ENCODE results near the gene SEC61A2. TPM values are rescaled to one million over a fixed set of nuclear protein-coding genes. Genes with fewer than 3 reads are reported as not detected.
"Not testable (repeated sequence)": the region's sequence is repeated elsewhere in the genome, so short reads cannot be mapped to it uniquely, and the experiment has no call there.

SEC61A2 gene
- polyA plus RNA-seq, 1 experiment = 15.6 TPM

DNA sequence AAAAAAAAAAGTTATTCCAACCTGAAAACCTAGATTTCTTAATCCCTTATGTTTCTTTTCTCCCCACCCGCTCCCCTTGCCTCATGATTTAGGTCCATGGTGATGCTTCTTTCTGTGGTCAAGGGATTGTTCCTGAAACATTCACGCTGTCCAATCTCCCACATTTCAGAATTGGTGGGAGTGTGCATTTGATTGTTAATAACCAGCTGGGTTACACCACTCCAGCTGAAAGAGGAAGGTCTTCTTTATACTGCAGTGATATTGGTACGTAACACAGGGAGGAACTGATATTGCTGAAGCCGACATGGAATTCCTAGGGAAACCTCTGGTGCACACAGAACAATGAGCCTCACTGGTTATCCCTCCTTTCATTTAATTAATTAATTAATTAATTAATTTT, 38.1 kb upstream of the SEC61A2 start:
- TF ChIP-seq, protein P1, sequence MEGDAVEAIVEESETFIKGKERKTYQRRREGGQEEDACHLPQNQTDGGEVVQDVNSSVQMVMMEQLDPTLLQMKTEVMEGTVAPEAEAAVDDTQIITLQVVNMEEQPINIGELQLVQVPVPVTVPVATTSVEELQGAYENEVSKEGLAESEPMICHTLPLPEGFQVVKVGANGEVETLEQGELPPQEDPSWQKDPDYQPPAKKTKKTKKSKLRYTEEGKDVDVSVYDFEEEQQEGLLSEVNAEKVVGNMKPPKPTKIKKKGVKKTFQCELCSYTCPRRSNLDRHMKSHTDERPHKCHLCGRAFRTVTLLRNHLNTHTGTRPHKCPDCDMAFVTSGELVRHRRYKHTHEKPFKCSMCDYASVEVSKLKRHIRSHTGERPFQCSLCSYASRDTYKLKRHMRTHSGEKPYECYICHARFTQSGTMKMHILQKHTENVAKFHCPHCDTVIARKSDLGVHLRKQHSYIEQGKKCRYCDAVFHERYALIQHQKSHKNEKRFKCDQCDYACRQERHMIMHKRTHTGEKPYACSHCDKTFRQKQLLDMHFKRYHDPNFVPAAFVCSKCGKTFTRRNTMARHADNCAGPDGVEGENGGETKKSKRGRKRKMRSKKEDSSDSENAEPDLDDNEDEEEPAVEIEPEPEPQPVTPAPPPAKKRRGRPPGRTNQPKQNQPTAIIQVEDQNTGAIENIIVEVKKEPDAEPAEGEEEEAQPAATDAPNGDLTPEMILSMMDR (IDR thresholded peaks at IDR 0.05; ENCODE audit: low read depth, low read length) = no peak
- DNase-seq (ENCODE audit: low read depth, low spot score) = no peak
- Histone ChIP-seq H3K9me3 (ENCODE audit: control insufficient read depth, insufficient read depth, low read length) (no peaks in the 10 kb centered on the region), H3K4me3 (ENCODE audit: low read depth, low read length) (no peak overlapping the region), H3K27ac (ENCODE audit: low read depth, low read length) (no peak overlapping the region), H3K27me3 (ENCODE audit: control insufficient read depth, insufficient read depth, low read length) (no peaks in the 10 kb centered on the region)
- CTCF ChIA-PET = no interaction called here
- POLR2A ChIA-PET = no interaction called here

GRCh38 chr10:12097361-12097760, 32.1 kb upstream of the SEC61A2 start:
- H3K27ac ChIP-seq (ENCODE audit: low read depth, low read length); H3K27me3 ChIP-seq (ENCODE audit: control insufficient read depth, insufficient read depth, low read length); DNase-seq (ENCODE audit: low read depth, low spot score); CTCF ChIA-PET; POLR2A ChIA-PET; H3K4me3 ChIP-seq (ENCODE audit: low read depth, low read length); H3K9me3 ChIP-seq (ENCODE audit: control insufficient read depth, insufficient read depth, low read length): not testable (repeated sequence)

- no peak for DNase-seq (ENCODE audit: low read depth, low spot score)
Measured at GRCh38 chr10:12097791-12098190, 31.7 kb upstream of the SEC61A2 start.

DNA sequence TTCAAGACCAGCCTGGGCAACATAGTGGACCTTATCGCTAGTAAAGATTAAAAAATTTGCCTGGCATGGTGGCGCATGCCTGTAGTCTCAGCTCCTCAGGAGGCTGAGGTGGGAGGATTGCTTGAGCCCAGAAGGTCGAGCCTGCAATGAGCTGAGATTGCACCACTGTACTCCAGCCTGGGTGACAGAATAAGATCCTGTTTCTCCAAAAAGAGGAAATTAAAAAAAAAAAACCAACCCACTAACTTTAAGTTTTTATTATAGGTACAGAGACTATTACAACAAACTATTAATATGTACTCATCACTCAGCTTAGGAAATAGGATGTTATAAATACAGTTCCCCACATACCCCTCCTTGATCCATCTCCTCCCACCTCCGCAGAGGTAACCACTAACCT, 30.5 kb upstream of the SEC61A2 start:
- DNase-seq (ENCODE audit: low read depth, low spot score) = no peak
- Histone ChIP-seq H3K27ac (ENCODE audit: low read depth, low read length) (no peak overlapping the region), H3K27me3 (ENCODE audit: control insufficient read depth, insufficient read depth, low read length) (no peaks in the 10 kb centered on the region), H3K4me3 (ENCODE audit: low read depth, low read length) (no peak overlapping the region), H3K9me3 (ENCODE audit: control insufficient read depth, insufficient read depth, low read length) (no peaks in the 10 kb centered on the region)
- TF ChIP-seq, protein P1 (IDR thresholded peaks at IDR 0.05; ENCODE audit: low read depth, low read length) = no peak
- CTCF ChIA-PET = no interaction called here
- POLR2A ChIA-PET = no interaction called here

More at GRCh38 chr10:12097791-12098190, 31.7 kb upstream of the SEC61A2 start:
- POLR2A ChIA-PET = no interaction called here
- no peaks in the 10 kb centered on the region for H3K9me3 ChIP-seq (ENCODE audit: control insufficient read depth, insufficient read depth, low read length)
- no peak overlapping the region for H3K4me3 ChIP-seq (ENCODE audit: low read depth, low read length)
- no peaks in the 10 kb centered on the region for H3K27me3 ChIP-seq (ENCODE audit: control insufficient read depth, insufficient read depth, low read length)
- TF ChIP-seq, protein P1 (IDR thresholded peaks at IDR 0.05; ENCODE audit: low read depth, low read length) = no peak
- CTCF ChIA-PET = no interaction called here
- no peak overlapping the region for H3K27ac ChIP-seq (ENCODE audit: low read depth, low read length)

- no peaks in the 10 kb centered on the region for H3K27me3 ChIP-seq (ENCODE audit: control insufficient read depth, insufficient read depth, low read length)
- no peak overlapping the region for H3K27ac ChIP-seq (ENCODE audit: low read depth, low read length)
- DNase-seq (ENCODE audit: low read depth, low spot score) = no peak
- no peak overlapping the region for H3K4me3 ChIP-seq (ENCODE audit: low read depth, low read length)
- CTCF ChIA-PET = no interaction called here
- POLR2A ChIA-PET = no interaction called here
- TF ChIP-seq, protein P1 (IDR thresholded peaks at IDR 0.05; ENCODE audit: low read depth, low read length) = no peak
- no peaks in the 10 kb centered on the region for H3K9me3 ChIP-seq (ENCODE audit: control insufficient read depth, insufficient read depth, low read length)
Measured at GRCh38 chr10:12103802-12104201, 25.7 kb upstream of the SEC61A2 start.

- H3K27ac ChIP-seq (ENCODE audit: low read depth, low read length) = no peak overlapping the region
- H3K27me3 ChIP-seq (ENCODE audit: control insufficient read depth, insufficient read depth, low read length) = no peaks in the 10 kb centered on the region
- ChIA-PET POLR2A (no interaction called here), CTCF (interaction anchor here (0.5 kb wide), 1 partner anchor 83 kb away, joined by 3 read pairs; no protein-coding TSS in a partner anchor)
- no peak overlapping the region for H3K4me3 ChIP-seq (ENCODE audit: low read depth, low read length)
- no peak for DNase-seq (ENCODE audit: low read depth, low spot score)
- TF ChIP-seq, protein P1 (IDR thresholded peaks at IDR 0.05; ENCODE audit: low read depth, low read length) = no peak
- no peaks in the 10 kb centered on the region for H3K9me3 ChIP-seq (ENCODE audit: control insufficient read depth, insufficient read depth, low read length)
Measured at GRCh38 chr10:12107781-12108180, 21.7 kb upstream of the SEC61A2 start.
